Neuron (in vitro differentiated cells): ENCODE results near the gene UQCC3.

Source experiments
- H2AFZ ChIP-seq: one replicate; pipeline ENCODE4 v1.6.1; 2013; ENCODE audit warnings: low read depth, mild to moderate bottlenecking, inconsistent platforms, low read length, moderate library complexity
- H3K27me3 ChIP-seq: one replicate; pipeline ENCODE4 v1.6.1; 2013; ENCODE audit warnings: low read length; ENCODE audit not compliant: insufficient read depth
- H3K36me3 ChIP-seq: one replicate; pipeline ENCODE4 v1.6.1; 2013; ENCODE audit warnings: low read length; ENCODE audit not compliant: insufficient read depth
- H3K4me1 ChIP-seq: one replicate; pipeline ENCODE4 v1.6.1; 2013; ENCODE audit warnings: low read length; ENCODE audit not compliant: insufficient read depth
- H3K4me3 ChIP-seq: 2 replicates; pipeline ENCODE4 v1.5.1; 2013; ENCODE audit warnings: mild to moderate bottlenecking, low read length, moderate library complexity
- H3K9me3 ChIP-seq: one replicate; pipeline ENCODE4 v1.6.1; 2013; ENCODE audit warnings: low read length

UQCC3 gene

DNA sequence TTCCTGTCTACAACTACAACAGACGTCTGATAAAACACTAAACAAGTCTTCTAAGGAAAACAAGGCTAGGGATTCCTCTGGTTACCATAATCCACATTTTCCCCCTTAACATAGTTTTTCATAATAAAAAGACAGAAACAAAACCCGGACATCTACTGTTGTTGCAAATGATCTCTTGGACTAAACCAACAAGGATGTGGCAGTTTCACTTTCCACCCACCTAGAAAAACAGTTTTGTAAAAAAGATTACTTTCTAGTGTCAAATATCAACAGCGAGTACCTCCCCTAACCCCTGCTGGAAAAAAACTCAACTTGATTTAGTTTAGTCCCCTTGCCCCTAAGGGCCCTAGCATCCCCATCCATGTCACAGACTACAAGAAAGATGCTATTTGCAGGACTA lies 41.4 kb downstream of the UQCC3 start:
- Histone ChIP-seq H3K9me3 (no peaks in the 10 kb centered on the region), H3K4me3 (no peak overlapping the region), H3K4me1 (peaks cover 17% of the 10 kb centered on the region), H3K36me3 (peaks cover 76% of the 10 kb centered on the region), H2AFZ (no peak overlapping the region), H3K27me3 (no peaks in the 10 kb centered on the region)

GRCh38 chr11:62713343-62713742 lies 41.9 kb downstream of the UQCC3 start:
- Histone ChIP-seq H2AFZ (no peak overlapping the region), H3K36me3 (peaks cover 80% of the 10 kb centered on the region), H3K4me1 (peaks cover 14% of the 10 kb centered on the region), H3K4me3 (no peak overlapping the region), H3K9me3 (no peaks in the 10 kb centered on the region), H3K27me3 (no peaks in the 10 kb centered on the region)

- no peaks in the 10 kb centered on the region for H3K27me3 ChIP-seq
- H3K4me3 ChIP-seq: no peak overlapping the region
- no peaks in the 10 kb centered on the region for H3K9me3 ChIP-seq
- peaks cover 90% of the 10 kb centered on the region for H3K36me3 ChIP-seq
- H3K4me1 ChIP-seq: no peaks in the 10 kb centered on the region
- no peak overlapping the region for H2AFZ ChIP-seq
These were observed 44.0 kb downstream of the UQCC3 start for GRCh38 chr11:62715150-62716130.

DNA sequence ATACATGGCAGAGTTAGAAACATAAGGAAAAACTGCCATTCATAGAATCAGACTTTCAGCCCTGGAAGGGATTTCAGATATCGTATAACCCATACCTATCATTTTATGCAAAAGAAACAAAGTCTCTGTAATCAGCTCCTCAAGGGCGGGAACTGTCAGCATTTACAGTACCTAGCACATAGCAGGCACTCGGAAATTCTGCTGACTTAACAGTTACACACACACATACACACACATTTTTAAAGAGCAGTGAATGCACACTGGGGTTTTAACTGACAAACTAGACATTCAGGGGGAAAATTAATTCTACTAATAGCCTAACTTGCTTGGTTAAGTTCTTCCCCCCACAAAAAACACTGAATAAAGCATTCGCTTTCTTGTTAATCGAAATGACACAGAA lies 44.7 kb downstream of the UQCC3 start:
- peaks cover 94% of the 10 kb centered on the region for H3K36me3 ChIP-seq

DNA sequence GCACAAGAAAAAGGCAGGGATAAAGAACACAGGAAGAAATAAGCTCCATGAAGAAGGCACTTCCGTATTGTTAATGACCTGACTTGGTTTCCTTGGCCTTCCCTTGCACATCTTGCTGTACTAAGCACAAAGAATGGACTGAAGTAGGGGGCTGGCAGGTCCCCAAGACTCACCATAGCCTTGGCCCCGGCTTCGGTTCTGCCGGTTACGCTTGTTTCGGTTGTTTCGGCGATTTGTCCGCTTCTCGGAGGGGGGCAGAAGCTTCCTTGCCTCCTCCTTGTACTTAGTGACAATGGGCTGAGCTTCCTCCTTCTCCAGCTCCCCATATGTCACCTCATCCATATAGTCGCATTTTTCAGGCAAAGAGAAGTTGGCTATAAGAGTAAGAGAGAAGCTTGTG lies 45.3 kb downstream of the UQCC3 start:
- Histone ChIP-seq H3K4me3 (no peak overlapping the region), H3K9me3 (no peaks in the 10 kb centered on the region), H3K27me3 (no peaks in the 10 kb centered on the region), H3K4me1 (no peaks in the 10 kb centered on the region), H2AFZ (no peak overlapping the region), H3K36me3 (peaks cover 95% of the 10 kb centered on the region)

More for the DNA sequence above, 44.7 kb downstream of the UQCC3 start:
- Histone ChIP-seq H3K27me3 (no peaks in the 10 kb centered on the region), H3K4me3 (no peak overlapping the region), H3K9me3 (no peaks in the 10 kb centered on the region), H2AFZ (no peak overlapping the region), H3K4me1 (no peaks in the 10 kb centered on the region)

DNA sequence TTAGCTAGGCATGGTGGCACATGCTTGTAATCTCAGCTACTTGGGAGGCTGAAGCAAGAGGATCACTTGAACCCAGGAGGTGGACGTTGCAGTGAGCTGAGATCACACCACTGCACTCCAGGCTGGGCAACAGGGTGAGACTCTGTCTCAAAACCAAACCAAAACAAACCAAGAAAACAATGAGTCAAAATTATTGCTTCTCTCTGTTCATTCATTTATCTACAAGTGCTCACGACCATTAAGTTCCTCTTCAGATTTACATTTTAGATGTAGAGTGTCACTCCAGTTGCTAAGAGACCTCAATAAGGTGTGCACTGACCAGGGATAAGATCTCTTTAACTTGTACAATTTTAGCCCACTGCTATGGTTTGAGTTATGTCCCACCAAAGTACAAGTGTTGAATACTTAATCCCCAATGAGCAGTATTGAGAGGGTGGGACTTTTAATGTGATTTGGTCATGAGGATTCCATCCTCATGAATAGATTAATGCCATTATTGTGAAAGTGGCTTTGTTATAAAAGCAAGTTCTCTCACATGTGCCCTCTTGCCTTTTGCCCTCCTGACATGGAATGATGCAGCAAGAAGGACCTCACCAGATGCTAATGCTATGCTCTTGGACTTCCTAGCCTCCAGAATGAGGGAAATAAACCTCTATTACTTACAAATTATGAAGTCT lies 48.0 kb downstream of the UQCC3 start:
- H3K4me3 ChIP-seq: no peak overlapping the region
- no peaks in the 10 kb centered on the region for H3K9me3 ChIP-seq
- H3K27me3 ChIP-seq: no peaks in the 10 kb centered on the region
- peaks cover 7% of the 10 kb centered on the region for H3K4me1 ChIP-seq
- H3K36me3 ChIP-seq: peaks cover 97% of the 10 kb centered on the region
- H2AFZ ChIP-seq: no peak overlapping the region

DNA sequence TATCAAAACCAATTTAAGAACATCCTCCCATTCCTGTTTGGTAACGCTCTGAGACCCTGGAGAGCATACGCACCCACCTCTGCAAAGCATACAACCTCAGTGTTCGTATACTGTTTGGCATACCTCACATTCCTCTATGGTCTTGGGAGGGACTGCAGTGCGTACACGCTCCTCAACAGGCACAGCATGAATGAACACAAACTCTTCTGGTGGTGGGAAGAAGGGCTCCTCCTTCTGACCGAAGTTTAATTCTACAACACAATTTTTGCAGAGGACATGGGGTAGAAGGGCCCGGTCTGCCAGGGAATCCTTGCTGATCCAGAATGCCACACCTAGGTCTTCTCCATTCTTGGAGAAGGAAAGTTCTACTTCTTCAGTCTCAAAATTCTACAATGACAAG lies 50.5 kb downstream of the UQCC3 start:
- no peaks in the 10 kb centered on the region for H3K9me3 ChIP-seq
- no peak overlapping the region for H2AFZ ChIP-seq
- no peaks in the 10 kb centered on the region for H3K27me3 ChIP-seq
- no peak overlapping the region for H3K4me3 ChIP-seq
- H3K36me3 ChIP-seq: peaks cover 76% of the 10 kb centered on the region
- H3K4me1 ChIP-seq: peaks cover 21% of the 10 kb centered on the region
